ENCODE results near the gene PSMD8.
"Not testable (repeated sequence)": the region's sequence is repeated elsewhere in the genome, so short reads cannot be mapped to it uniquely, and the experiment has no call there.

Gene PSMD8

DNA sequence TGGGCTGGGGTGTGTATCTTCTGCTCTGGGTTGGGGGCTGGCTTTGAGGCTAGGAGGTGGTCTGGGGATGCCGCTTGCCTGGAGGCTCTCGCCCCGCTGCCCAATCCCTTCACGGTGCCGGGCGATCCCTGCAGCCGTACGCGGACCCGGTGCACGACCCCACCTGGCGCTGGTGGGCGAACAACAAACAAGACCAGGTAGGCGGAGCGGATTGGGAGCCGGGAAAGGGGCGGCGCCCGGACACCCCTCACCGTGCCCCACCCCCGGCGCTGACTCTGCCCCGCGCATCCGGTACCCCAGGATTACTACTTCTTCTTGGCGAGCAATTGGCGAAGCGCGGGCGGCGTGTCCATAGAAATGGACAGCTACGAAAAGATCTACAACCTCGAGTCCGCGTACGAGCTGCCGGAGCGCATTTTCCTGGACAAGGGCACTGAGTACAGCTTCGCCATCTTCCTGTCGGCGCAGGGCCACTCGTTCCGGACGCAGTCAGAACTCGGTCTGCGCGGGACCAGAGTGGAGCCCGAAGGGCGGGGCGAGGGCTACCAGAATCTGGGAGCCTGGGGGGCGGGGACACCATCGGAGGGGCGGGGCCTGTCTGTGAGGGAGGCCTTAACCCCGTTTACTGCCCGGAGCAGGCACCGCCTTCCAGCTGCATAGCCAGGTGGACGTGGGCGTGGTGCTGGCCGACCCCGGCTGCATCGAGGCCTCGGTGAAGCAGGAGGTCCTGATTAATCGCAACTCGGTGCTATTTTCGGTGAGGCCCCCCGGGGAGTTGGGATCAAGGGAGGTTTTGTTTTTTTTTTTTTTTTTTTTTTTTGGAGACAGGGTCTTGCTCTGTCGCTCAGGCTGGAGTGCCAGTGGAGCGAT lies 12.1 kb upstream of the PSMD8 start:
- DNase-seq, result peak; percentile 75

DNA sequence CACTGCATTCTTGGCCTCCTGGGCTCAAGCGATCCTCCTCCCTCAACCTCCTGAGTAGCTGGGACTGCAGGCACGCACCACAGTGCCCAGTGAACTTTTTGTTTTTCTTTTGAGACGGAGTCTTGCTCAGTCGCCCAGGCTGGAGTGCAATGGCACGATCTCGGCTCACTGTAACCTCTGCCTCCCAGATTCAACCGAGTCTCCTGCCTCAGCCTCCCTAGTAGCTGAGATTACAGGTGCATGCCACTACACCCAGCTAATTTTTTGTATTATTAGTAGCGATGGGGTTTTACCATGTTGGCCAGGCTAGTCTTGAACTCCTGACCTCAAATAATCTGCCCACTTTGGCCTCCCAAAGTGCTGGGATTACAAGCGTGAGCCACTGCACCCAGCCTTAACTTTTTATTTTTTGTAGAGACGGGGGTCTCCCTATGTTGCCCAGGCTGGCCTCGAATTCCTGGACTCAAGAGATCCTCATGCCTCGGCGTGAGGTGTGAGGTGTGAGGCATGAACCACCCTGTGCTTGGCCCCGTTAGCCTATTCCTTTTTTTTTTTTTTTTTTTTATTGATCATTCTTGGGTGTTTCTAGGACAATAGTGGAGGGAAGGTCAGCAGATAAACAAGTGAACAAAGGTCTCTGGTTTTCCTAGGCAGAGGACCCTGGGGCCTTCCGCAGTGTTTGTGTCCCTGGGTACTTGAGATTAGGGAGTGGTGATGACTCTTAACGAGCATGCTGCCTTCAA lies 11.3 kb upstream of the PSMD8 start:
- DNase-seq, result not testable (repeated sequence)

DNA sequence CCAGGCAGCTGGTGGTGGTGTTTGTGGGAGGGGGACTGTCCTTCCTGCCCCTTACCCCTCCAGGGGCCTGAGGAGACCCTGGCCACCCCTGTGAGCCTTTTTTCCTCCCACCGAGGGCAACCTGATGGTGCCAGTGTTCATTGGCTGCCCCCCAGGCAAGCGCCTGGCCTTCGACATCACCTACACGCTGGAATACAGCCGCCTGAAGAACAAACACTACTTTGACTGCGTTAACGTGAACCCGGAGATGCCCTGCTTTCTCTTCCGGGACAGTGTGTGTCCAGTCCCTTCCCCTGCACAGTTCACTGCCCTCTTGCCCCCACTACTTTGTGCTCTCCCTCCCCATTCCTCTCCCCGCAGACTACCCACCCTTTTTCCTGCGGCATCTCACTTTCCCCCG lies 7.3 kb upstream of the PSMD8 start:
- DNase-seq, result no peak

DNA sequence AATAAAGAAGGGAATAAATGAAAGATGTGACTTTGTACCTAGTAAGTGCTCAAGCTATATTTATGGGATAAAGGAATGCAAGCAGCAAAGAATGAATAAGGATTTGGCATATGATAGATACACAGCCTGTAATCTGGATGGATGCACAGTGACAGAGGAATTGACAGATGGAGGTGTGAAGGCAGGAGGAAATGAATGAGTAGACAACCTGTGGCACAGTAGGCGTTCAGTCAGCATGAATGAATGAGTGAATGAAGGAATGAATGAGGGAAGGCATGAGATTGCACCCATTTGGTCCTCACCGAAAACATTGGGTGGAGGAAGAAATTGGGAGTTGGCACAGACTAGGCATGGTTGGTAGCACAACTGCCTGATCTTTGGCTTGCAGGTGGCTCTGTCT lies 4.8 kb upstream of the PSMD8 start:
- no peak for DNase-seq

DNA sequence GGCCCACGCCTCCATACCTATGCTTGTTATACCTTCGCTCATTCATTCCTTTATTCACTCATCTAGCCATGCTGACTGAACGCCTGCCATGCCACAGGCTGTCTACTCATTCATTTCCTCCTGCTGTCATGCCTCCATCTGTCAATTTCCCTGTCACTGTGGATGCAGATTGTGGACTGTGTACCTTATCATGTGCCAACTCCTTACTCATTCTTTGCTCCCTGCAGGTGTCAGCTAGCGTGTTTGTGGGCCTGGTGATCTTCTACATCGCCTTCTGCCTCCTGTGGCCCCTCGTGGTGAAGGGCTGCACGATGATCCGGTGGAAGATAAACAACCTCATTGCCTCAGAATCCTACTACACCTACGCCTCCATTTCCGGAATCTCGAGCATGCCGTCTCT lies 4.1 kb upstream of the PSMD8 start:
- DNase-seq, result no peak

DNA sequence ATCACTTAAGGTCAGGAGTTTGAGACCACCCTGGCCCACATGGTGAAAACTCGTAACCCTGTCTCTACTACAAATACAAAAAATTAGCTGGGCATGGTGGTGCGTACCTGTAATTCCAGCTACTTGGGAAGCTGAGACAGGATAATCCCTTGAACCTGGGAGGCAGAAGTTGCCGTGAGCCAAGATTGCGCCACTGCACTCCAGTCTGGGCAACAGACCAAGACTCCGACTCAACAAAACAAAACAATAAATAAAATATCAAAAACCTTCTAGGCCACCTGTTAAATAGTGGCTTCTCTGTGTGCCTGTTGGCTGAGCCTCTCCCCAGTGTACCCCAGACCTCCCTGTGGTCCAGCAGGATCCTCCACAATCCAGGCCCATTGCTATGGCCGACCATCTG lies 3.3 kb upstream of the PSMD8 start:
- DNase-seq, result no peak

DNA sequence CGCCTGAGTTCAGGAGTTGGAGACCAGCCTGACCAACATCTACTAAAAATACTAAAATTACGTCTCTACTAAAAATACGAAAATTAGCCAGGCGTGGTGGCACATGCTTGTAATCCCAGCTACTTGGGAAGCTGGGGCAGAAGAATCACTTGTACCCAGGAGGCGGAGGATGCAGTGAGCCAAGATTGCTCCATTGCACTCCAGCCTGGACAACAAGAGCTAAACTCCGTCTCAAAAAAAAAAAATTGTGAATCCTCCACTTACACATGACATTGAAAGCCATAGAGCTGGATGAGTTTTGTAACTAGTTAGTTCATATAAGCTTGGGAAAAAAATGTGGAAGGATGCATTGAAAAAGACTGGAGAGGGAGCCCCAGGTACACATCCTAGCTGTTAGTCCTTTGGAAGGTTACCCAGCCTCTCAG lies 452 bp upstream of the PSMD8 start:
- DNase-seq, result no peak

DNA sequence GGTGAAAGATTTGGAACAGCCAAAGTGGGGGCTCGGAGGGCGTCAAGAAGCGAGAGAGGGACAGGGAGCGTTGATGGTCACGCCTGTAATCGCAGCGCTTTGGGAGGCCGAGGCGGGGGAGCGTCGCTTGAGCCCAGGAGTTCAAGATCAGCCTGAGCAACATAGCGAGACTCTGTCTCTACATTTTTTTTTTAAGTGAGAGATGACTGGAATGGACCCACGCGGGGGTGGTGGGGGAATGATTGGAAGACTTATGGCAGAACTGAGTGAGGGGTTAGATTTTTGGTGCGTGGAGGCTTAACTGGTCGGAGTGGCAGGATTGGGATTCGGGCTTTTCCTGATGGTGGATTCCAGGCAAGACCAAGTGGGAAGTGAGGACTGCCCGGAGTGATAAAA lies 725 bp downstream of the PSMD8 start:
- DNase-seq, result no peak

DNA sequence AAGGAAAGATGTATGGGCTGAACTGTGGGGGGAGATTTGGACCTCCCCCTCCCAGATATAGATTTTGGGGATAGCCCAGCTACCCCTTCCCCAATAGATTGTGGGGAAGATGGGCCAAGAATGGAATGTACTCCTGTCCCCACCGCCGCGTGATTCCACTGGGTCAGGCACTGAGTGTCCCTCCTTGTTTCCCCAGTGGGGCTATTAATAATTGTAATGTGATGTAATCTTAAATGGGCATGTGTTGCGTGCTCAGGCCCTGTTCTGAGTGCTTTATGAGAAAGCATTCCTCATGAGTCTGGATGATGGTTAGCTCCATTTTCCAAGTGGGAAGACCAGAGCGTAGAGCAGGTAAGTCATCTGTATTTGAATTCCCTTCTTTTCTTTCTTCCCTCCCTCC lies 1.4 kb downstream of the PSMD8 start:
- DNase-seq, result no peak

DNA sequence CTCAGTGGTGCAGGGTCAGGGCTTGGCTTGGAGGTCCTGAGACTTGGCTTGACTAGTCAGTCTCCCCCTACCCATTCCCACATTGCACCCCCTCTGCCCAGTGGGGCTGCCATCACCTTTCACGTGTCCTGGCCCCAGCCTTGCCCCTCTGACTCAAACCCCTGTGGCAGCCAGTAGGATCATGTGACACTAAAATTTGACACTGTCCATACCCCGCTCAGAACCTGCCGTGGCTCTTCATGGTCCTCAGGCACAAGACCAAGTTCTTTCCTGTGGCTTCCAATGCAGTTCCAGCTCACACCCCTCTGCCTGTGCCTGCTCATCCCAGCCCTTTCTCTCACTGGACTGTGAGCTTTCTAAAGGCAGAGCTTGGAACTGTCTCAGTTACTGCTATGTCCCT lies 2.2 kb downstream of the PSMD8 start:
- no peak for DNase-seq

DNA sequence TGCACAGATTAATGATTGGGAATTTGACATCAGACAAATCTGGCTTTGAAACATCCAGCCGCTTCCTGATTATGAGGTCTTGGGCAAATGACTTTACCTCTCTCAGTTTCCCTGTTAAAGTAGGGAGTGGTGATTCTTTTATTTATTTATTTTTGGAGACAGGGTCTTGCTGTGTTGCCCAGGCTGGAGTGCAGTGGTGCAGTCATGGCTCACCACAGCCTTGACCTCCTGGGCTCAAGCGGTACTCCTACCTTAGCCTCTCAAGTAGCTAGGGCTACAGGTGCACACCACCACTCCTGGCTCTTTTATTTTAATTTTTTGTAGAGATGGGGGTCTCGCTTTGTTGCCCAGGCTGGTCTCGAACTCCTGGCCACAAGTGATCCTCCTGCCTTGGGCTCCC lies 2.7 kb downstream of the PSMD8 start:
- no peak for DNase-seq

DNA sequence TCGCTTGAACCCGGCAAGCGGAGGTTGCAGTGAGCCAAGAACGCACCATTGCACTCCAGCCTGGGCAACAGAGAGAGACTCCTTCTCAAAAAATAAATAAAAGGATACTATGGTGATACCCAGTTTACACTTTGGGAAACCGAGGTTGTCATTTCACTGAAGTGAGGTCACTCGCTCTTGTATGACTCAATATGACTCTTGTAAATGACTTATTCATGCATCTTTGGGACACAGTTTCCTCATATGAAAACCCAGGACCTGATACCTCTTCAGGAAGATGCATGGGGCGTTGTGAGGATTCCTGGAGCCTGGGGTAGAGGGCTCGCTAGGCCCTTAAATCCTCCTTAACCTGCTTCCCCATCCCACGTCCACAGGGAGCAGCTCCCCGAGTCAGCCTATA lies 4.5 kb downstream of the PSMD8 start:
- DNase-seq, result no peak

DNA sequence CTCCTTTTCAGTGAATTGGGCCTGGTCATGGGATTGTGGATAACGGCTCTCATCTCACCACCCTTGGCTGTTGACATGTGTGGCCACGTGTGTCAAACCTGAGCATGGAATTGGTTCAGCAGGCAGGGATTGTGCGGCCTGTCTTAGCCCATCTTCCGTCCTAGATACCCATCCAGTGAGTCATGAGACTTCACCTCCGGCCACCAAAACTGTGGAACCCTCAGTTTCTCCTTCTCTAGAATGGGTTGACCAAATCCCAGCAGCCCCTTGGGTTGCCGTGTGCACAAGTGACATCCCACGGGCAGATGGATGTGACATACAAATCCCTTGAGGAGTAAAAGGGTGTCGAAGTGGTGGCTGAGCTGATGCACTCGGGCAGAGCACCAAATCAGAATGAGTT lies 6.8 kb downstream of the PSMD8 start:
- DNase-seq, result no peak

DNA sequence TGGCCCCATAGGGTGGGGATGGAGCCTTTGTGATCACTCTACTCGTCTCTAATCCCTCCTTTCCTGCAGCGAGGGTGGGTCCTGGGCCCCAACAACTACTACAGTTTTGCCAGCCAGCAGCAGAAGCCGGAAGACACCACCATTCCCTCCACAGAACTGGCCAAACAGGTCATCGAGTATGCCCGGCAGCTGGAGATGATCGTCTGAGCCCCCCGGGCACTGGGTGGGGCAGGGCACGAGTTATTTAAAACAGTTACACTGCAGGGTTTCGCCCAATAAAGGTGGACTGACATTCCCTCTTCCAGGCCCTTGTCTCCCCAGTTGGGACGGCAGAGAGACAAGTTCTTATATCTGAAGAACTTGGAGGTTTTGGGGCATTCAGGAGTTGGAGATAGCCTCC lies 8.8 kb downstream of the PSMD8 start:
- no peak for DNase-seq

DNA sequence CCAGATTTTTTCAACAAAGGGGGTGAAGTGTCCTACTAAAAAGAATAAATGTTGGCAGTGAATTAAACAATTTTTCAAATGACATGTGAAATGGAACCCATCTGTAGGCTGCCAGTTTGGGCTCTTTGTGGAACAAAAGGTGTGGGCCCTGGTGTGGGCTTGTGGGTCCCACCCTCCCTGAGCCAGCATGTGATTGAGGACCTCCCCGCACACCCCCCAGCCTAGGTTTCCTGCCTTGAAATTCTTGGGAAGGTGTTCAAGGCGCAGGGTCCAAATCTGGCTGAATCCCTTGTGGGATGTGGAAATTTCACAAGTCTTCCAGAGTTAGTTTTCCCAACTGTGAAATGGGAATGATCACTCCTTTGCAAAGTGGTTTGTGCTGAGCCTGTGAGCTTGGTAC lies 9.4 kb downstream of the PSMD8 start:
- DNase-seq, result no peak

DNA sequence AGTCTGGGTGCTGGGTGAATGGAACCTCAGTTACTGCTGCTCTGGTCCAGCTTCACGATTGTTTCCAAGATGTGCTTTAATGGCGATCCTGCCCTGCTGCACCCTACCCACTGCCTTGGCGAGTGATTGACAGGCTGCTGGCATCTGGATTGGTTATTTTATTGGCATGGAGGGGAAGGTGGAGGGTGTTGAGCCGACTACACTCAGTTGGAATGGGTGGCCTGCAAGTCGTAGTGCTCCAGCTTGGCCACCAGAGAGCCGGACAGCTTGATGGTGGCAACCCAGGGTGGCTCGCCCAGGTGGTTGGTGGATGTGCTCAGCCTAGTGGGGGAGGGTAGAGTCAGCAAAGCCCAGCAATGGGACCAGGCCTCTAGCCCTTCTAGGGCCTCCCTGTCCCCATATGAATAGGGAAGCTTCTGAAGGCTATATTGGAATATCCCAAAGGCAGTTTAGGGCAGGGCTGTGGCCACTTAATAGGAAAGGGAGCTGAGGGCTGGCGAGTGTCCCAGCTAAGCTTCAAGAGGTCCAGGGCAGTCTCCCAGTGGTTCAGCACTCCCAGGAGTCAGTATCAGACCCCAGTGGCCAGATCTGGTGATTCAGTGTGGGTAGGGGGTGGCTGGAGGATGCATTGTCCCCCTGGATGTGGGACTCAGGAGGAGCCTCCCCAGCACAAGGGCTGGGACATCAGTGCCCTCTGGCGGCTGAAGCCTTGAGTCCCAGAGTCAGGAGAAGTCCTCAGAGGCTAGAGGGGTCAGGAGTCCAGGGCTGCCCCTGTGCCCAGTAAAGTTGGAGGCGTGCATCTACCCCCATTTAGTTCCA lies 10.0 kb downstream of the PSMD8 start:
- DNase-seq, result no peak

DNA sequence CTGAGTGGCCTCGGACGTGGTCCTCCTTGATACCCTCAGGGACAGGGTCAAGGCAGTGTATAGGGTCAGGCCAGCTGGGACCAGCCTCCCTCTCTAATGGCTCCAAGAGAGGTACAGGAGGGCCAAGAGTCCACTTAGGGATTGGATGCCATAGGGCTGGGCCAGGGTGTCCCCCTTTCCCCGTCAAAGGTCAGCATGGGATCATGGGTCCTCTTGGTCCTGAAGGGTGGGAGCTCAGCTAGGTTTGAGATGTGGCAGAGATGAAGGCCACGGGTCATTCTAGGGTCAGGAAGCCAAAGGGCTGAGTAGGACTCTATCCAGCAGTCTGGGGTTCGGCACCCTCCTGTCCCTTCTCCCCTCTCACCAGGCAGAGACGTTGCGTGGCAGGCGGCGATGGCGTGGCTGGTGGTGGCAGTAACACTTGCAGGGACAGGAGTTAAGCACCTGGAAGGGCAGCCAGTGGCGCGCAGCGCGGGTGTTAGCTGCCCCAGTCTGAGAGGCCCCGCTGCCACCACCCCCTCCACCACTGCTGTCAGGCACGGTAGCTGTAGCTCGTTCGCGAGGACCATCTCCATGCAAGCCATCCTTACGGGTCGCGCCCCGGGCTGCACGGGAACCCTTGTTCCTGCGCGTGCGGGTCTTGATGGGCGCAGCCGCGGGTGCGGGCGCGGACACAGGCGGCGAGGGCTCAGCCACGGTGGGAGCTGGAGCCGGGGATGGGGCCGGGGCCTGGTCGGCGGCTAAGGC lies 10.9 kb downstream of the PSMD8 start:
- DNase-seq, result no peak

DNA sequence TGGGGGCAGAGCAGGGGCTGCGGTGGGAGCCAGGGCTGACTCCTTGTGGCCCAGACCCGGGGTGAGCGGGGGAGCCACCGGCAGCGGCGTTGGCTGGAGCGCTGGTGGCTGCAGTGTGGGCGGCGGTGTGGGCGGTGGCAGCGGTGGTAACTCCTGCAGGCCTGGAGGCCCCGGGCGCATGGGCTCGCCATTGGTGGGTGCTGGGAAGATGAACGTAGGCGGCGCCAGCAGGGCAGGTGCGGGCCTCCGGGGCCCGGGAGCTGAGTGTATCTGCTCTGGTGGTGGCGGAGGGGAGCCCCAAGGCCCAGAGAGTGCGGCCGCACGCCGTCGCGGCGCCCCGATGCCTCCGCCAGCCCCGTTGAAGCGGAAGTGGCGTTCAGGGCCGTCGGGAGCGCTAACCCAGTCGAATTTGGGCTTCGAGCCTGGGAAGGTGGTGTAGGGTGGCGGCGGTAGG lies 11.5 kb downstream of the PSMD8 start:
- no peak for DNase-seq

DNA sequence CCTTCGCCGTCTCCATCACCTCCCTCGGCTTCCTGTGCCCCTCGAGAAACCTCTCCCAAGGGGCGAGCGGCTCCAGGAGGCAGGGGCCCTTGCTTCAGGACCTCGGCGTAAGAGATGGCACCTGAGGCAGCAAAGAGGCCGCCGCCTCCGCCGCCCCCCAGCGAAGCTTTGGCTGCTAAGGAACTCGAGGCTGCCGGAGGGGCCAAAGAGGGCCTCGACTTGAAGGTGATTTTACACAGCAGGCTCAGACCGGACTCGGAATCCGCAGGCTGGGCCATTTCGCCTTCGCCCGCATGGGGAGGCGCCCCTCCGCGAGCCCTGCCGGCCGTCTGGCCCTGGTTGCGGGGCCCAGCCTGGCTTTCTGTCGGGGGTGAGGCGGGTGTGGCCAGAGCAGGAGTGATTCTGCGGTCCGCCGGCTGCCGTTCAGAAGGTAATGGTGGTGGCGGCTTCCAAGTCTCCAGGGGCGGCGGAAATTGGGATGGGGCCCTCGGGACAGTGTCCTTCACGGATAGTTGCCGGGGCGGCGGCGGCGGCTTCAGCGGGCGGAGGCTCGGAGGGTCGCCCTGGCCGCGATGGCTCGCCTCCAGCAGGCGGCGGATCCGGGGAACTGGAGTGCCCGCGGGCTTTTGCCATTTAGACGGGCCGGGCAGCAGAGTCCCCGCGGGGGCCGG lies 12.1 kb downstream of the PSMD8 start:
- DNase-seq, result no peak

DNA sequence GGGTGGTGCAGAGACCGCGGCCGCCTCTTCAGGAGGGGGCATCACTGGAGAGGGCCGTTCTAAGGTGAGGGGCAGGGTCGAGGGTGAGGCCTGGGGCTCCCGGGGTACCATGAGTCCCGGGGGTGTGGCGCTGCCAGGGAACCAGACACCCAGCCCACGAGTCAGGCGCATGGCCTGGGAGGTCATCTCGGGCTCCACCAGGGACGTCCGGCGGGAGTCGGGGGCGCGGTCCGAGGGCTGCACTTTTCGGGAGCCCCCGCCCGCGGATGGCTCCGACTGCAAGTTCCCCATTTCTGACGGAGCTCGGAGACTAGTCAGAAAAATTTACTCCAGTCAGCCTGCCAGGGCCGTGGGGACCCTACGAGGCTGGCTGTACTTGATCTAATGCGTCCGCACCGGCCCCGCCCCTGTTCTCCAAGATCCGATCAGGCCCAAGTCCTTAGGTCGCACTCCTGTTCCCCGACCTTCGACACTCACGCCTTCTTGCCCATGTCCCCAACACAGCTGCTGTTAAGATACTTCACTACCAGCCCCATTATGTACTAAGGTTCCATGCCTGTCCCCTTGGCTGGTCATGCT lies 12.7 kb downstream of the PSMD8 start:
- DNase-seq, result peak; percentile 43

DNA sequence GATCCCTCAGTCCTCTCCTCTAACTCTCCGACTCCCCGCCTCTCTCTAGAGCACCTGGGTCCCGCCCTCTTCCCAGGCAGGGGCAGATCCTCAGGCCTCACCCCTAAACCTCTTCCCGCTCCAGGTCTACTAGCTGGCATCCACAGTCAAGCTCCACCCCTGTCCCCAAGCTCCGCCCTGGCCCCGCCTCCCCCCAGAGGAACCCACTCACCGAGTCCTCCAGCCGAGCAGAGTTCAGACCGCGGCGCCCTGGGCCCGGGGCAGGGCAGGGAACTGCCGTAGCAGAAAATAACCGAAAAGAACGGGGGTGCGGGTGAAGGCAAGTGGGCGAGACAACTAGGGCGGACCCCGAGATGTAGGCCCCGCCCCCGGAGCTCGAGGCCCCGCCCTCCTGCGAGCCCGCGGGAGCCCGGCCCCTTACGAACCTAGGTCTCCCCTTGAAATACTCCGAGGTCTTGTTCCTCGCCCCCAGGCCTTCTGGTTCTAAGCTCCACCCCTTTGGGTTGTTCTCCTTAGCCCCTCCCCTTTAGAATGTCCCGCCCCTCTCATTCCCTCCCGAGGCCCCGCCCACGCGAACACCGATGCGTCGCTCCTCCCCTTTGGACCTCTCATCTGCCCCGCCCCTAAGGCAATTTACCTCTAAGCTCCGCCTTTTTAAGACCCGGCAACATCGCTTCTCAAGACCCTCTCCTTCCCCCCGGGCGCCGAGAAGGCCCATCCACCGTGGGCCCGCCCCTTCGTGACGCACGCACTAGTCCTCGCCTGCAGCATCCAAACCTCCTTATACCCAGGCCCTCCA lies 13.4 kb downstream of the PSMD8 start, which contains the start of gene GGN:
Gene GGN, minus strand, starts transcription at position 485 of the 799 bp plus-strand sequence. CDS start 773 bp downstream, outside the sequence.
- peak; percentile 76 for DNase-seq

Measured in GDM1 (cell line).